GM12878 (cell line): ENCODE data around the gene ANKIB1. TPM values are rescaled to one million over a fixed set of nuclear protein-coding genes. Genes with fewer than 3 reads are reported as not detected.

Experiments used
- HDAC2 ChIP-seq: fragments of 200-600 bp; sonication (generic); IDR thresholded peaks from 2 replicates; pipeline ENCODE4 v1.6.1; 2017
- MEF2A ChIP-seq: IDR thresholded peaks from 2 replicates; pipeline ENCODE4 v1.6.1; 2011; ENCODE audit warnings: low read depth, mild to moderate bottlenecking, low read length, moderate library complexity; ENCODE audit not compliant: insufficient read depth
- PML ChIP-seq: IDR thresholded peaks from 2 replicates; pipeline ENCODE4 v1.6.1; 2012; ENCODE audit warnings: low read length, inconsistent platforms
- POLR2AphosphoS5 ChIP-seq: IDR thresholded peaks from 2 replicates; pipeline ENCODE4 v1.6.1; 2011; ENCODE audit warnings: mild to moderate bottlenecking, low read length, inconsistent platforms
- POU2F2 ChIP-seq: IDR thresholded peaks from 3 replicates; pipeline ENCODE4 v1.6.1; 2011; ENCODE audit warnings: low read depth, mild to moderate bottlenecking, low read length, borderline replicate concordance
- RBBP5 ChIP-seq: fragments of 200-600 bp; sonication (generic); conservative IDR thresholded peaks from 2 replicates; pipeline ENCODE4 v1.6.1; 2016
- SUZ12 ChIP-seq: fragments of 200-600 bp; sonication (generic); IDR thresholded peaks from one replicate; pipeline ENCODE4 v1.6.1; 2018; ENCODE audit warnings: antibody characterized with exemption, mild to moderate bottlenecking; ENCODE audit not compliant: unreplicated experiment
- TCF3 ChIP-seq: IDR thresholded peaks from 2 replicates; pipeline ENCODE4 v1.6.1; 2012; ENCODE audit warnings: low read depth, mild to moderate bottlenecking, low read length, borderline replicate concordance; ENCODE audit not compliant: insufficient read depth
- YY1 ChIP-seq: IDR thresholded peaks from 2 replicates; pipeline ENCODE4 v1.6.1; 2011; ENCODE audit warnings: low read depth, mild to moderate bottlenecking, low read length
- ZNF274 ChIP-seq: IDR thresholded peaks from one replicate; pipeline ENCODE4 v1.8.0; 2011; ENCODE audit not compliant: insufficient read length, insufficient read depth
- ZZZ3 ChIP-seq: IDR thresholded peaks from 2 replicates; pipeline ENCODE4 v1.6.1; 2011; ENCODE audit warnings: low read depth; ENCODE audit not compliant: control insufficient read depth, insufficient read length
- polyA plus RNA-seq, 11 experiments: library from polyadenylated mRNA; depleted of rRNA in 4 of 11; unstranded in 6 of 11; stranded (reverse) in 5 of 11; fragments of >200 nt; fragmentation: Nextera tagmentation in 4 of 11; fragmentation: Illumina TruSeq in 1 of 11; extraction: Ambion mirVana in 4 of 11; extraction: Trizol in 1 of 11; gene quantifications; 1 replicate in 1 of 11; 2 replicates in 10 of 11; pipeline versions ENCODE4 v1.2.1 to v1.2.3, GENCODE V29; 2011 to 2016; ENCODE audit warnings: inconsistent platforms in 2 of 11, missing spikeins in 2 of 11, low read depth in 1 of 11
- total RNA-seq, 4 experiments: library from RNA; depleted of rRNA in 3 of 4; stranded (reverse); fragments of >200 nt in 3 of 4; fragmentation: Illumina TruSeq in 1 of 4; extraction: Trizol in 1 of 4; gene quantifications; 2 replicates each; pipeline versions ENCODE4 v1.2.1 to v1.2.3, GENCODE V29; 2013 to 2021
- TF ChIP-seq, protein P1 (sequence below): fragments of 450-650 bp; IDR thresholded peaks from 2 replicates; pipeline ENCODE4 v1.6.1; 2017; ENCODE audit warnings: mild to moderate bottlenecking
- TF ChIP-seq, protein P2 (sequence below): IDR thresholded peaks from 2 replicates; pipeline ENCODE4 v1.6.1; 2012; ENCODE audit warnings: mild to moderate bottlenecking, low read depth, low read length
- TF ChIP-seq, protein P3 (sequence below): fragments of 450-650 bp; IDR thresholded peaks from 2 replicates; pipeline ENCODE4 v1.6.1; 2014; ENCODE audit warnings: mild to moderate bottlenecking
- TF ChIP-seq, protein P4 (sequence below): fragments of 450-650 bp; IDR thresholded peaks from 2 replicates; pipeline ENCODE4 v1.6.1; 2017; ENCODE audit warnings: mild to moderate bottlenecking, low read depth, inconsistent platforms; ENCODE audit not compliant: poor library complexity, severe bottlenecking
- TF ChIP-seq, protein P5 (sequence below): fragments of 450-650 bp; IDR thresholded peaks from 2 replicates; pipeline ENCODE4 v1.6.1; 2017; ENCODE audit warnings: mild to moderate bottlenecking, moderate library complexity

ANKIB1 gene
- total and polyA plus RNA-seq, 10 of the 15 experiments (the other 5 are each of a cell fraction or from before 2014, with no cell fraction given) = 9.0 to 54.0 (median 21.9) TPM

DNA sequence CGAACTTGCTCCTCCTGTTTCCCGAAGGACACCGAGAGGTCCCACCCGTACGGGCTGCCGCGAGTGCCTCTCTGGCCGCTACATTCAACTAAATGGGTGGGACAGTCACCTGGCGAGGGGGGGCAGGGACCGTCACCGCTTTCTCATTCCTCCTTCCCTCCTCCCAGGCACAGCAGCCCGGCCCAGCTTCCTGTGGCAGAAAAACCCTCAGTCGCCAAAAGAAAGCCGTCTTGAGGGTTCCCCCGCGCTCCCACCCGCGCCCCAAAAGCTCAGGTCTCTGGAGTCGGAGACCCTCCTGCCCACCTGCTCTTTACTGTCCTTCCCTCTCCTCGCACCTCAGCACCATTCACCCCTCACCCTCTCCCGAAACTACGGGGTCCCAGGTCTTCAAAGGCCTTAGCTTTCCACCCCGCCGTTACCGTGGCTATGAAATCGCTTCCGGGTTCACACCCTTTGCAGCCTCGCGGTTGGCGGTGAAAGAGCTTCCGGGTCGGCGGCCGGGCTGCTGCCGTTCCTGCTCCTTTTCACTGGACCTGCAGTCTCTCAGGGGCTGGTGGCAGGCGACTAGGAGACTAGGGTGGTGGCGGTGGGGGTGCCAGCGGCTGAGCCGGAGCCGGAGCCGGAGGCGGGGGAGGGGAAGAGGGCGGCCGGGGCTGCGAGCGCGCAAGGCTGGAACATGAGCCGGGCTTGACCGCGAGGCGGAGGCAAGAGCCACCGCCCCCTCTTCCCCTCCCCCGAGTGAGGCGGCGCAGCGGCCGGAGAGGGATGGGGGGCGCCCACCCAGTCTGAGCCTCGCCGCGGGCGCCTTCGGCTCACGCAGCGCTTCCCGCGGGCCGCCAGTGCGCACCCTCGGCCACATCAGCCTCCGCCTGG lies at the start of gene ANKIB1, which contains the start of gene KRIT1 (continued):
- TF ChIP-seq, protein P1, sequence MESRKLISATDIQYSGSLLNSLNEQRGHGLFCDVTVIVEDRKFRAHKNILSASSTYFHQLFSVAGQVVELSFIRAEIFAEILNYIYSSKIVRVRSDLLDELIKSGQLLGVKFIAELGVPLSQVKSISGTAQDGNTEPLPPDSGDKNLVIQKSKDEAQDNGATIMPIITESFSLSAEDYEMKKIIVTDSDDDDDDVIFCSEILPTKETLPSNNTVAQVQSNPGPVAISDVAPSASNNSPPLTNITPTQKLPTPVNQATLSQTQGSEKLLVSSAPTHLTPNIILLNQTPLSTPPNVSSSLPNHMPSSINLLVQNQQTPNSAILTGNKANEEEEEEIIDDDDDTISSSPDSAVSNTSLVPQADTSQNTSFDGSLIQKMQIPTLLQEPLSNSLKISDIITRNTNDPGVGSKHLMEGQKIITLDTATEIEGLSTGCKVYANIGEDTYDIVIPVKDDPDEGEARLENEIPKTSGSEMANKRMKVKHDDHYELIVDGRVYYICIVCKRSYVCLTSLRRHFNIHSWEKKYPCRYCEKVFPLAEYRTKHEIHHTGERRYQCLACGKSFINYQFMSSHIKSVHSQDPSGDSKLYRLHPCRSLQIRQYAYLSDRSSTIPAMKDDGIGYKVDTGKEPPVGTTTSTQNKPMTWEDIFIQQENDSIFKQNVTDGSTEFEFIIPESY = no peak
- TF ChIP-seq POU2F2 (peak; percentile 15; the same call in 1 of the 3 replicates), HDAC2 (no peak), SUZ12 (no peak), TCF3 (0 out of 2 replicates have a peak, but pooled peaks have one; percentile 6), ZNF274 (no peak), ZZZ3 (no peak), PML (peak; percentile 70; the same call in 1 of the 2 replicates), POLR2AphosphoS5 (peak; percentile 89), RBBP5 (no peak), YY1 (no peak), MEF2A (no peak)
- TF ChIP-seq, protein P2, sequence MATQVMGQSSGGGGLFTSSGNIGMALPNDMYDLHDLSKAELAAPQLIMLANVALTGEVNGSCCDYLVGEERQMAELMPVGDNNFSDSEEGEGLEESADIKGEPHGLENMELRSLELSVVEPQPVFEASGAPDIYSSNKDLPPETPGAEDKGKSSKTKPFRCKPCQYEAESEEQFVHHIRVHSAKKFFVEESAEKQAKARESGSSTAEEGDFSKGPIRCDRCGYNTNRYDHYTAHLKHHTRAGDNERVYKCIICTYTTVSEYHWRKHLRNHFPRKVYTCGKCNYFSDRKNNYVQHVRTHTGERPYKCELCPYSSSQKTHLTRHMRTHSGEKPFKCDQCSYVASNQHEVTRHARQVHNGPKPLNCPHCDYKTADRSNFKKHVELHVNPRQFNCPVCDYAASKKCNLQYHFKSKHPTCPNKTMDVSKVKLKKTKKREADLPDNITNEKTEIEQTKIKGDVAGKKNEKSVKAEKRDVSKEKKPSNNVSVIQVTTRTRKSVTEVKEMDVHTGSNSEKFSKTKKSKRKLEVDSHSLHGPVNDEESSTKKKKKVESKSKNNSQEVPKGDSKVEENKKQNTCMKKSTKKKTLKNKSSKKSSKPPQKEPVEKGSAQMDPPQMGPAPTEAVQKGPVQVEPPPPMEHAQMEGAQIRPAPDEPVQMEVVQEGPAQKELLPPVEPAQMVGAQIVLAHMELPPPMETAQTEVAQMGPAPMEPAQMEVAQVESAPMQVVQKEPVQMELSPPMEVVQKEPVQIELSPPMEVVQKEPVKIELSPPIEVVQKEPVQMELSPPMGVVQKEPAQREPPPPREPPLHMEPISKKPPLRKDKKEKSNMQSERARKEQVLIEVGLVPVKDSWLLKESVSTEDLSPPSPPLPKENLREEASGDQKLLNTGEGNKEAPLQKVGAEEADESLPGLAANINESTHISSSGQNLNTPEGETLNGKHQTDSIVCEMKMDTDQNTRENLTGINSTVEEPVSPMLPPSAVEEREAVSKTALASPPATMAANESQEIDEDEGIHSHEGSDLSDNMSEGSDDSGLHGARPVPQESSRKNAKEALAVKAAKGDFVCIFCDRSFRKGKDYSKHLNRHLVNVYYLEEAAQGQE = no peak
- TF ChIP-seq, protein P3, sequence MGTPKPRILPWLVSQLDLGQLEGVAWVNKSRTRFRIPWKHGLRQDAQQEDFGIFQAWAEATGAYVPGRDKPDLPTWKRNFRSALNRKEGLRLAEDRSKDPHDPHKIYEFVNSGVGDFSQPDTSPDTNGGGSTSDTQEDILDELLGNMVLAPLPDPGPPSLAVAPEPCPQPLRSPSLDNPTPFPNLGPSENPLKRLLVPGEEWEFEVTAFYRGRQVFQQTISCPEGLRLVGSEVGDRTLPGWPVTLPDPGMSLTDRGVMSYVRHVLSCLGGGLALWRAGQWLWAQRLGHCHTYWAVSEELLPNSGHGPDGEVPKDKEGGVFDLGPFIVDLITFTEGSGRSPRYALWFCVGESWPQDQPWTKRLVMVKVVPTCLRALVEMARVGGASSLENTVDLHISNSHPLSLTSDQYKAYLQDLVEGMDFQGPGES = no peak
- TF ChIP-seq, protein P4, sequence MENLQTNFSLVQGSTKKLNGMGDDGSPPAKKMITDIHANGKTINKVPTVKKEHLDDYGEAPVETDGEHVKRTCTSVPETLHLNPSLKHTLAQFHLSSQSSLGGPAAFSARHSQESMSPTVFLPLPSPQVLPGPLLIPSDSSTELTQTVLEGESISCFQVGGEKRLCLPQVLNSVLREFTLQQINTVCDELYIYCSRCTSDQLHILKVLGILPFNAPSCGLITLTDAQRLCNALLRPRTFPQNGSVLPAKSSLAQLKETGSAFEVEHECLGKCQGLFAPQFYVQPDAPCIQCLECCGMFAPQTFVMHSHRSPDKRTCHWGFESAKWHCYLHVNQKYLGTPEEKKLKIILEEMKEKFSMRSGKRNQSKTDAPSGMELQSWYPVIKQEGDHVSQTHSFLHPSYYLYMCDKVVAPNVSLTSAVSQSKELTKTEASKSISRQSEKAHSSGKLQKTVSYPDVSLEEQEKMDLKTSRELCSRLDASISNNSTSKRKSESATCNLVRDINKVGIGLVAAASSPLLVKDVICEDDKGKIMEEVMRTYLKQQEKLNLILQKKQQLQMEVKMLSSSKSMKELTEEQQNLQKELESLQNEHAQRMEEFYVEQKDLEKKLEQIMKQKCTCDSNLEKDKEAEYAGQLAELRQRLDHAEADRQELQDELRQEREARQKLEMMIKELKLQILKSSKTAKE = peak; percentile 25
- TF ChIP-seq, protein P5, sequence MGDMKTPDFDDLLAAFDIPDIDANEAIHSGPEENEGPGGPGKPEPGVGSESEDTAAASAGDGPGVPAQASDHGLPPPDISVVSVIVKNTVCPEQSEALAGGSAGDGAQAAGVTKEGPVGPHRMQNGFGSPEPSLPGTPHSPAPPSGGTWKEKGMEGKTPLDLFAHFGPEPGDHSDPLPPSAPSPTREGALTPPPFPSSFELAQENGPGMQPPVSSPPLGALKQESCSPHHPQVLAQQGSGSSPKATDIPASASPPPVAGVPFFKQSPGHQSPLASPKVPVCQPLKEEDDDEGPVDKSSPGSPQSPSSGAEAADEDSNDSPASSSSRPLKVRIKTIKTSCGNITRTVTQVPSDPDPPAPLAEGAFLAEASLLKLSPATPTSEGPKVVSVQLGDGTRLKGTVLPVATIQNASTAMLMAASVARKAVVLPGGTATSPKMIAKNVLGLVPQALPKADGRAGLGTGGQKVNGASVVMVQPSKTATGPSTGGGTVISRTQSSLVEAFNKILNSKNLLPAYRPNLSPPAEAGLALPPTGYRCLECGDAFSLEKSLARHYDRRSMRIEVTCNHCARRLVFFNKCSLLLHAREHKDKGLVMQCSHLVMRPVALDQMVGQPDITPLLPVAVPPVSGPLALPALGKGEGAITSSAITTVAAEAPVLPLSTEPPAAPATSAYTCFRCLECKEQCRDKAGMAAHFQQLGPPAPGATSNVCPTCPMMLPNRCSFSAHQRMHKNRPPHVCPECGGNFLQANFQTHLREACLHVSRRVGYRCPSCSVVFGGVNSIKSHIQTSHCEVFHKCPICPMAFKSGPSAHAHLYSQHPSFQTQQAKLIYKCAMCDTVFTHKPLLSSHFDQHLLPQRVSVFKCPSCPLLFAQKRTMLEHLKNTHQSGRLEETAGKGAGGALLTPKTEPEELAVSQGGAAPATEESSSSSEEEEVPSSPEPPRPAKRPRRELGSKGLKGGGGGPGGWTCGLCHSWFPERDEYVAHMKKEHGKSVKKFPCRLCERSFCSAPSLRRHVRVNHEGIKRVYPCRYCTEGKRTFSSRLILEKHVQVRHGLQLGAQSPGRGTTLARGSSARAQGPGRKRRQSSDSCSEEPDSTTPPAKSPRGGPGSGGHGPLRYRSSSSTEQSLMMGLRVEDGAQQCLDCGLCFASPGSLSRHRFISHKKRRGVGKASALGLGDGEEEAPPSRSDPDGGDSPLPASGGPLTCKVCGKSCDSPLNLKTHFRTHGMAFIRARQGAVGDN = peak; percentile 97
